Adrenal gland (tissue), 12 donors: ENCODE measurements around the gene FOXRED2. TPM values are rescaled to one million over a fixed set of nuclear protein-coding genes. Genes with fewer than 3 reads are reported as not detected.

Source experiments
- DNase-seq, 7 donors: peaks; one replicate each; pipeline ENCODE4 v3.0.0-alpha.2; 2019 to 2020
- H3K27ac ChIP-seq, 5 donors: fragments of 200-600 bp; sonication (generic) in 4 of 5; 1 replicate in 3 of 5; 2 replicates in 2 of 5; pipeline versions ENCODE4 v1.5.1 to v1.8.0; 2016 to 2020; ENCODE audit warnings: mild to moderate bottlenecking in 1 of 5
- H3K27me3 ChIP-seq: fragments of 200-600 bp; 2 replicates; pipeline ENCODE4 v1.8.0; 2021
- H3K36me3 ChIP-seq, 2 donors: fragments of 200-600 bp; replicated peaks in 1 of 2; 1 replicate in 1 of 2; 2 replicates in 1 of 2; pipeline versions ENCODE4 v1.5.1 to v1.8.0; 2018 to 2022
- H3K4me1 ChIP-seq, 2 donors: fragments of 200-600 bp; replicated peaks in 1 of 2; 1 replicate in 1 of 2; 2 replicates in 1 of 2; pipeline versions ENCODE4 v1.5.1 to v1.8.0; 2018 to 2021
- H3K4me3 ChIP-seq, 4 donors: fragments of 200-600 bp; sonication (generic) in 3 of 4; one replicate each; pipeline ENCODE4 v1.5.1; 2016 to 2018
- H3K9me3 ChIP-seq, 3 donors: fragments of 200-600 bp; sonication (generic) in 1 of 3; replicated peaks in 1 of 3; 1 replicate in 2 of 3; 2 replicates in 1 of 3; pipeline versions ENCODE4 v1.5.1 to v1.8.0; 2016 to 2021
- POLR2A ChIP-seq, 2 donors: fragments of 450-650 bp; IDR thresholded peaks; one replicate each; pipeline ENCODE4 v1.6.1; 2017; ENCODE audit warnings: antibody characterized with exemption in 2 of 2, mild to moderate bottlenecking in 2 of 2, moderate library complexity in 1 of 2
- WGBS, 4 donors: extraction: QIAGEN DNeasy Blood & Tissue Kit in 2 of 4; methylation state at CpG; one replicate each; pipeline versions ENCODE4 v1.1.5 to v1.1.7; 2013 to 2017; 5-methylcytosine and 5-hydroxymethylcytosine counted together
- intact Hi-C, 2 donors: fragments of 100-400 bp; cut with DNase I; formaldehyde crosslinking; loops; one replicate each; pipeline versions ENCODE4 v1.14.1 to v1.15.0; 2022 to 2023
- polyA plus RNA-seq, 3 donors: library from polyadenylated mRNA; stranded (reverse); fragments of 200-250 nt in 2 of 3; fragments of 350-450 nt in 1 of 3; fragmentation: Illumina TruSeq in 1 of 3; extraction: RNeasy Lipid Tissue Mini Kit (QIAGEN cat#74804) in 1 of 3; gene quantifications; one replicate each; pipeline ENCODE4 v1.2.3, GENCODE V29; 2013 to 2014
- total RNA-seq, 9 donors: library from RNA; depleted of rRNA in 4 of 9; stranded (reverse); fragments of >200 nt in 4 of 9; fragments of 120-200 nt in 1 of 9; fragmentation: NEBNext Ultra II Directional in 1 of 9; extraction: Animal tissue kit (Norgen Biotek cat#: 25700) in 1 of 9; gene quantifications; one replicate each; pipeline versions ENCODE4 v1.1.0 to v1.2.4, GENCODE V29; 2013 to 2023
- TF ChIP-seq, protein P1 (sequence below), 6 experiments: fragments of 450-650 bp in 4 of 6; fragments of 200-600 bp in 2 of 6; sonication (generic) in 1 of 6; IDR thresholded peaks; 1 replicate in 5 of 6; 2 replicates in 1 of 6; pipeline versions ENCODE4 v1.5.1 to v1.8.0; 2016 to 2021; ENCODE audit warnings: antibody characterized with exemption in 6 of 6, mild to moderate bottlenecking in 2 of 6, moderate library complexity in 1 of 6
- donor health status: healthy with polysubstance abuse.
- donor health status: Bipolar disorder and iron deficiency.
- donor health status: DM: yes; HTN: yes; CAD: no.
- donor health status: DM: no; HTN: no; CAD: no.
- donor health status: DM: no; HTN: no; CAD: no.
- donor health status: DM: yes; HTN: yes; CAD: no.

Gene FOXRED2
- total and polyA plus RNA-seq, 12 donors, result 5.5 to 37.6 (median 22.9) TPM

DNA sequence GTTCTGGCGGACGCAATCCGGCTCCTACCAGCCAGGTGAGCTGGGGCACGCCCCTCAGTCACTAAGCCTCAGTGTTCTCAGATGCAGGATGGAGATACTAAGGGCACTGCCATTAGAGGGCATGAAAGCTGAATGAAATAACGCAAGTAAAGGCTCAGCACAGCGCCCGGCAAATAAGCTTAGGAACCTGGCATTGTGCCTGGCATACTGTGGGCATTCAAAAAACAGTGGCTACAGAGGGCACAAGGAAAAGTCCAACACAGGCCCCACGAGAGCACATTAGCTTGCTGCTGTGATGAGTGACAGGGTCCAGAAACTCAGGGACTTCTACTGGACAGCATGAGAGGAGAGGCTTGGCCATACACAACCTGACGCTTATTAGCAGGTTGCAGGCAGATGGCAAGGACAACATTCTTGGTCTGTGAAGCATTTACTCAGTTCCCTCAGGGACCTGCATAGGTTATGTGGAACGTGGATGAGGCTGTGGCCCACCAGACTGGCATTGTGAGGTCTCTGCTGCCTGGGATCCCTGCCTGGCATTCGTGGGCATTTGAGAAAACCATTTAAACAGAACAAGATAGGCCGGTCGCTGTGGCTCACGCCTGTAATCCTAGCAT lies 37.6 kb downstream of the FOXRED2 start:
- no peak for DNase-seq
- 81 to 89% (median 84%) methylated on average over 12 to 14 of the region's 14 CpGs for WGBS, 4 donors
- peaks cover 33 to 54% of the 10 kb centered on the region in 2 donors for H3K4me1 ChIP-seq
- intact Hi-C loops, result loop anchor here (10.0 kb wide), 2 partner anchors 84 to 94 kb away; partner anchors contain the start of gene MYH9 (in 1 of the 2)
- no peaks in the 10 kb centered on the region for H3K27me3 ChIP-seq
- peaks cover 0 to 33% of the 10 kb centered on the region in 2 donors for H3K36me3 ChIP-seq
- TF ChIP-seq, protein P1, sequence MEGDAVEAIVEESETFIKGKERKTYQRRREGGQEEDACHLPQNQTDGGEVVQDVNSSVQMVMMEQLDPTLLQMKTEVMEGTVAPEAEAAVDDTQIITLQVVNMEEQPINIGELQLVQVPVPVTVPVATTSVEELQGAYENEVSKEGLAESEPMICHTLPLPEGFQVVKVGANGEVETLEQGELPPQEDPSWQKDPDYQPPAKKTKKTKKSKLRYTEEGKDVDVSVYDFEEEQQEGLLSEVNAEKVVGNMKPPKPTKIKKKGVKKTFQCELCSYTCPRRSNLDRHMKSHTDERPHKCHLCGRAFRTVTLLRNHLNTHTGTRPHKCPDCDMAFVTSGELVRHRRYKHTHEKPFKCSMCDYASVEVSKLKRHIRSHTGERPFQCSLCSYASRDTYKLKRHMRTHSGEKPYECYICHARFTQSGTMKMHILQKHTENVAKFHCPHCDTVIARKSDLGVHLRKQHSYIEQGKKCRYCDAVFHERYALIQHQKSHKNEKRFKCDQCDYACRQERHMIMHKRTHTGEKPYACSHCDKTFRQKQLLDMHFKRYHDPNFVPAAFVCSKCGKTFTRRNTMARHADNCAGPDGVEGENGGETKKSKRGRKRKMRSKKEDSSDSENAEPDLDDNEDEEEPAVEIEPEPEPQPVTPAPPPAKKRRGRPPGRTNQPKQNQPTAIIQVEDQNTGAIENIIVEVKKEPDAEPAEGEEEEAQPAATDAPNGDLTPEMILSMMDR (IDR thresholded peaks at IDR 0.05), result no peak
- no peak for TF ChIP-seq POLR2A (IDR thresholded peaks at IDR 0.05)
- H3K4me3 ChIP-seq, result no peak overlapping the region
- peak overlapping the region in 2 of 5 donors; percentile 55 to 69 for H3K27ac ChIP-seq
- H3K9me3 ChIP-seq, result no peaks in the 10 kb centered on the region

DNA sequence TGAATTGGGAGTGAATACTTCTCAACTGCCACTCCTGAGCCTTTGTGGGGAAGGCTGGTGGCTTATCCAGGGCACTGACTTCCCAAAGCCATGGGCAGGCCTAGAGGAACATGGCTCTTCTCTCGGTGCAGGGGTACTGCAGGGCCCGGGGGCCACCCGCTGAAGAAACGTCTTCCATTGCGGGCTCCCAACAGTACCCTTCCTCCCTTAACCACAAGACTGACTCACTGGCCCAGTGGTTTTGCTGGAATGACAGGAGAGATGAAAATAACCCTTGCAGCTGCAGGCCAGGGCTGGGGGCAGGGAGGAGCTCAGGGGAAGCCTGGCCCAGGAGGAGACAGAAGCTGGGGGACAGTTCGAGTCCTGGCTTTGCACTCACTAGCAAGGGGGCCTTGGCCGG lies 38.9 kb downstream of the FOXRED2 start:
- H3K4me3 ChIP-seq, result no peak overlapping the region
- WGBS, 4 donors, result 48 to 90% (median 66%) methylated on average over 2 to 7 of the region's 7 CpGs
- H3K36me3 ChIP-seq, result peaks cover 0 to 24% of the 10 kb centered on the region in 2 donors
- TF ChIP-seq, protein P1 (IDR thresholded peaks at IDR 0.05), result no peak
- no peak for TF ChIP-seq POLR2A (IDR thresholded peaks at IDR 0.05)
- peak in 1 of 7 donors; percentile 19 for DNase-seq
- intact Hi-C loops, result loop anchor here (10.0 kb wide), 2 partner anchors 83 to 93 kb away; partner anchors contain the start of gene MYH9 (in 1 of the 2)
- H3K4me1 ChIP-seq, result peaks cover 30 to 43% of the 10 kb centered on the region in 2 donors
- H3K27ac ChIP-seq, result peak overlapping the region in 2 of 5 donors; percentile 23 to 58
- H3K9me3 ChIP-seq, result no peaks in the 10 kb centered on the region
- no peaks in the 10 kb centered on the region for H3K27me3 ChIP-seq

DNA sequence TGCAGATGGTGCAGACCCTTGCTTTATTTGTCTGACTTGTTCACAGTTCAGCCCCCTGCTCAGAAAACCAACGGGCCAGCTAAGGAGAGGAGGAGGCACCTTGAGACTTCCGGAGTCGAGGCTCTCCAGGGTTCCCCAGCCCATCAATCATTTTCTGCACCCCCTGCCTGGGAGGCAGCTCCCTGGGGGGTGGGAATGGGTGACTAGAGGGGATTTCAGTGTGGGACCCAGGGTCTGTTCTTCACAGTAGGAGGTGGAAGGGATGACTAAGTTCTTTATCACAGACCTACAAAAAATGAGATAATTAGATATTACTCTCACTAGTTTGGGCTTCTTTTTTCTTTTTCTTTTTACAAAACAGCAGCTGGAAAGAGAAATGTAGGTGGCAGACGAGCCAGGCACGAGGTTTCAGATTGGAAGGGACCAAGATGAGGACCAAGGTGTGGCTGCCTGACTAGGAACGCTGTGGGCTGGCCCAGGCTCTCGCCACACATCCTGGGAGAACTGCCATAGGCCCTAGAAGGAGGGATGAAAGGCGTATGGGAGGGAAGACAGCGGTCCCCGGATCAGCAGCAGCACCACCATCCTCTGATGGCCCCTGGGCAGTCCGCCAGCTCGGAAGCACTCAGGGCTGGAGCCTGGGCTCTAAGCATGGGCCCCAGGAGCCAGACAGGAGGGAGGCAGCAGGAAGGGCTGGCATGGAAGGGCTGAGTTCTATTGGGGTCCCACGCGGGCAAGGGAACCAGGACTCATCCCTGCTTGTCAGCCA lies 39.6 kb downstream of the FOXRED2 start:
- no peak overlapping the region for H3K4me3 ChIP-seq
- H3K9me3 ChIP-seq, result no peaks in the 10 kb centered on the region
- peak in 1 of 7 donors; percentile 31 for DNase-seq
- peaks cover 0 to 24% of the 10 kb centered on the region in 2 donors for H3K36me3 ChIP-seq
- H3K27ac ChIP-seq, result peak overlapping the region in 2 of 5 donors; percentile 85 to 90
- H3K4me1 ChIP-seq, result peaks cover 23 to 39% of the 10 kb centered on the region in 2 donors
- intact Hi-C loops, result loop anchor here (10.0 kb wide), 2 partner anchors 82 to 92 kb away; partner anchors contain the start of gene MYH9 (in 1 of the 2)
- 62 to 75% (median 72%) methylated on average over 11 to 14 of the region's 14 CpGs for WGBS, 4 donors
- no peaks in the 10 kb centered on the region for H3K27me3 ChIP-seq
- TF ChIP-seq, protein P1 (IDR thresholded peaks at IDR 0.05), result no peak
- no peak for TF ChIP-seq POLR2A (IDR thresholded peaks at IDR 0.05)

DNA sequence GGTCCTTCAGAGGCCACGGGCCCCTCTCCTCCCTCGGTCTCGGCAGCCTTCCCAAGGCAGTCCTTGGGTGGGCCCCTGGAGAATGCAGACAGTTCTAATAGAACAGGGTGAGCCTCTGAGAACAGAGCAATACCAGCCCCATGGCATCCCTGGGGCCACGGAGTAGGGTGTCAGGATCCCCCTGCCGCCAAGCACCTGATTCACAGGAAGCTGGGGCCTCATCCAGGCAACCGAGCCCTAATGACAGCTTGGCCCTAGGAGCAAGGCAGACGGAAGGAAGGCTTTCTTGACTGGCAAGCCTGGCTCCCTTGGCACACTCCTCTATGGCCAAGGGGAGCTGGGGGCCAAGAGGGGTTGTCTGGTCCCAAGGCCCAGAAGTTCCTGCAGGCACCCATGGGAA lies 40.6 kb downstream of the FOXRED2 start:
- peaks cover 13 to 30% of the 10 kb centered on the region in 2 donors for H3K4me1 ChIP-seq

More for the DNA sequence above, 40.6 kb downstream of the FOXRED2 start:
- intact Hi-C loops, result loop anchor here (10.0 kb wide), 2 partner anchors 81 to 91 kb away; partner anchors contain the start of gene MYH9 (in 1 of the 2)
- no peaks in the 10 kb centered on the region for H3K9me3 ChIP-seq
- TF ChIP-seq, protein P1 (IDR thresholded peaks at IDR 0.05), result no peak
- no peak for TF ChIP-seq POLR2A (IDR thresholded peaks at IDR 0.05)
- no peak overlapping the region for H3K4me3 ChIP-seq
- peak overlapping the region in 4 of 5 donors; percentile 28 to 90 (median 80) for H3K27ac ChIP-seq
- 78 to 83% (median 82%) methylated on average over 1 to 7 of the region's 7 CpGs for WGBS, 4 donors
- no peak for DNase-seq
- H3K27me3 ChIP-seq, result no peaks in the 10 kb centered on the region
- peaks cover 0 to 21% of the 10 kb centered on the region in 2 donors for H3K36me3 ChIP-seq
